H1 (cell line): ENCODE measurements around the gene OSBPL9. TPM values are rescaled to one million over a fixed set of nuclear protein-coding genes. Genes with fewer than 3 reads are reported as not detected.

ENCODE experiments used
- CTCF ChIA-PET: fragments of 300-600 bp; sonication (Branson Sonifier 250); formaldehyde crosslinking; loops from one replicate; lab custom pipeline; 2021; ENCODE audit not compliant: partially characterized antibody; lab: Charles Lee
- POLR2A ChIA-PET: fragments of 300-600 bp; sonication (Branson Sonifier 250); formaldehyde crosslinking; loops from one replicate; lab custom pipeline; 2021; ENCODE audit warnings: inconsistent platforms; ENCODE audit not compliant: partially characterized antibody; lab: Charles Lee
- DNase-seq, 2 experiments: peaks; one replicate each; pipeline versions ENCODE4 v3.0.0 to v3.0.0-alpha.2; 2010 to 2022; ENCODE audit warnings: low spot score in 2 of 2, low read depth in 1 of 2, mixed read lengths in 1 of 2
- FAIRE-seq: peaks from 2 replicates; lab custom pipeline; 2011; peaks lifted over from hg19 to GRCh38; lab: Jason Lieb, UNC
- H2AFZ ChIP-seq: 2 replicates; pipeline ENCODE4 v1.8.1; 2012; ENCODE audit warnings: low read length, inconsistent platforms
- H2AK5ac ChIP-seq: 2 replicates; pipeline ENCODE4 v1.6.1; 2013; ENCODE audit warnings: low read depth, low read length
- H2BK120ac ChIP-seq: replicated peaks from 2 replicates; pipeline ENCODE3; 2013; ENCODE audit warnings: low read depth, low read length, inconsistent platforms
- H2BK12ac ChIP-seq: 2 replicates; pipeline ENCODE4 v1.6.1; 2013; ENCODE audit warnings: low read depth, low read length
- H2BK15ac ChIP-seq: 2 replicates; pipeline ENCODE4 v1.6.1; 2013; ENCODE audit warnings: low read length
- H2BK20ac ChIP-seq: 2 replicates; pipeline ENCODE4 v1.6.1; 2013; ENCODE audit warnings: low read length
- H2BK5ac ChIP-seq: 2 replicates; pipeline ENCODE4 v1.6.1; 2013; ENCODE audit warnings: low read depth, low read length
- H3K14ac ChIP-seq: 2 replicates; pipeline ENCODE4 v1.6.1; 2013; ENCODE audit warnings: inconsistent platforms; ENCODE audit not compliant: insufficient read length
- H3K18ac ChIP-seq: 2 replicates; pipeline ENCODE4 v1.6.1; 2013; ENCODE audit warnings: low read length; ENCODE audit errors: extremely low read depth
- H3K23ac ChIP-seq: 2 replicates; pipeline ENCODE4 v1.6.1; 2013; ENCODE audit warnings: inconsistent platforms; ENCODE audit not compliant: insufficient read length
- H3K23me2 ChIP-seq: 2 replicates; pipeline ENCODE4 v1.6.1; 2013; ENCODE audit warnings: low read depth, low read length
- H3K27ac ChIP-seq: 2 replicates; pipeline ENCODE4 v1.6.1; 2011; ENCODE audit warnings: low read depth, low read length, inconsistent platforms
- H3K27me3 ChIP-seq, 4 experiments: replicated peaks in 1 of 4; 1 replicate in 1 of 4; 2 replicates in 3 of 4; pipeline versions ENCODE4 v1.6.1 to v1.8.1; 2011 to 2013; ENCODE audit warnings: low read length in 3 of 4, mild to moderate bottlenecking in 3 of 4, inconsistent platforms in 2 of 4, mixed read lengths in 2 of 4, moderate library complexity in 1 of 4; ENCODE audit not compliant: control insufficient read depth in 3 of 4, insufficient read depth in 3 of 4; ENCODE audit errors: extremely low read depth in 1 of 4
- H3K36me3 ChIP-seq, 4 experiments: 2 replicates each; pipeline versions ENCODE4 v1.6.1 to v1.8.1; 2011 to 2013; ENCODE audit warnings: mild to moderate bottlenecking in 4 of 4, low read length in 3 of 4, moderate library complexity in 2 of 4, control low read depth in 1 of 4, inconsistent platforms in 1 of 4; ENCODE audit not compliant: insufficient read depth in 4 of 4, control insufficient read depth in 2 of 4
- H3K4ac ChIP-seq: replicated peaks from 2 replicates; pipeline ENCODE3; 2013; ENCODE audit warnings: low read length, low read depth, mixed read lengths, inconsistent platforms; ENCODE audit not compliant: insufficient read length
- H3K4me1 ChIP-seq, 4 experiments: replicated peaks in 1 of 4; 1 replicate in 1 of 4; 2 replicates in 3 of 4; pipeline versions ENCODE4 v1.6.1 to v1.8.1; 2011 to 2013; ENCODE audit warnings: low read length in 3 of 4, inconsistent platforms in 2 of 4, mixed read lengths in 1 of 4; ENCODE audit not compliant: insufficient read depth in 4 of 4, control insufficient read depth in 3 of 4
- H3K4me2 ChIP-seq, 2 experiments: 2 replicates each; pipeline versions ENCODE4 v1.6.1 to v1.8.1; 2011 to 2013; ENCODE audit warnings: low read depth in 2 of 2, low read length in 2 of 2, control low read depth in 1 of 2, inconsistent platforms in 1 of 2, mild to moderate bottlenecking in 1 of 2; ENCODE audit not compliant: insufficient read depth in 1 of 2
- H3K4me3 ChIP-seq, 4 experiments: fragments of 200-600, 300-600 bp in 1 of 4; sonication (generic), shearing (Covaris generic), sonication (Bioruptor Twin) in 1 of 4; 2 replicates each; pipeline versions ENCODE4 v1.5.1 to v1.8.1; 2011 to 2016; ENCODE audit warnings: low read length in 4 of 4, low read depth in 3 of 4, control low read depth in 2 of 4, inconsistent platforms in 2 of 4, mild to moderate bottlenecking in 2 of 4, mixed read lengths in 1 of 4, moderate library complexity in 1 of 4; ENCODE audit not compliant: insufficient read depth in 2 of 4; ENCODE audit errors: extremely low read depth in 1 of 4
- H3K56ac ChIP-seq: replicated peaks from 2 replicates; pipeline ENCODE3; 2013; ENCODE audit warnings: low read depth, mild to moderate bottlenecking, mixed read lengths, low read length, inconsistent platforms; ENCODE audit not compliant: insufficient read length
- H3K79me1 ChIP-seq: 2 replicates; pipeline ENCODE4 v1.6.1; 2013; ENCODE audit warnings: low read depth, low read length, control low read depth
- H3K79me2 ChIP-seq, 2 experiments: 2 replicates each; pipeline versions ENCODE4 v1.6.1 to v1.8.1; 2012 to 2013; ENCODE audit warnings: low read length in 2 of 2, mild to moderate bottlenecking in 2 of 2, inconsistent platforms in 1 of 2; ENCODE audit not compliant: insufficient read depth in 2 of 2, control insufficient read depth in 1 of 2
- H3K9ac ChIP-seq, 4 experiments: replicated peaks in 1 of 4; 1 replicate in 1 of 4; 2 replicates in 3 of 4; pipeline versions ENCODE4 v1.6.1 to v1.8.1; 2011 to 2013; ENCODE audit warnings: low read depth in 3 of 4, low read length in 3 of 4, control low read depth in 2 of 4, mild to moderate bottlenecking in 2 of 4, moderate library complexity in 2 of 4, inconsistent platforms in 1 of 4; ENCODE audit errors: extremely low read depth in 1 of 4
- H3K9me3 ChIP-seq, 2 experiments: 2 replicates each; pipeline versions ENCODE4 v1.6.1 to v1.8.1; 2012 to 2013; ENCODE audit warnings: mild to moderate bottlenecking in 2 of 2, moderate library complexity in 2 of 2, control low read depth in 1 of 2, inconsistent platforms in 1 of 2, low read depth in 1 of 2, low read length in 1 of 2, mixed read lengths in 1 of 2; ENCODE audit not compliant: insufficient read depth in 2 of 2
- H4K20me1 ChIP-seq, 2 experiments: replicated peaks in 1 of 2; 2 replicates each; pipeline versions ENCODE3 to v1.8.1; 2011 to 2013; ENCODE audit warnings: inconsistent platforms in 2 of 2, low read length in 2 of 2, mild to moderate bottlenecking in 1 of 2; ENCODE audit not compliant: insufficient read depth in 2 of 2, control insufficient read depth in 1 of 2
- H4K5ac ChIP-seq: 2 replicates; pipeline ENCODE4 v1.6.1; 2013; ENCODE audit warnings: low read length, low read depth, mixed read lengths, inconsistent platforms; ENCODE audit not compliant: insufficient read length
- H4K8ac ChIP-seq: 2 replicates; pipeline ENCODE4 v1.8.0; 2013; ENCODE audit warnings: mild to moderate bottlenecking, moderate library complexity, low read length, inconsistent platforms; ENCODE audit not compliant: insufficient read depth; ENCODE audit errors: extremely low read depth
- H4K91ac ChIP-seq: replicated peaks from 2 replicates; pipeline ENCODE3; 2013; ENCODE audit warnings: low read length, mixed read lengths, inconsistent platforms; ENCODE audit not compliant: insufficient read length
- EP300 ChIP-seq, 2 experiments: IDR thresholded peaks; 1 replicate in 1 of 2; 2 replicates in 1 of 2; pipeline ENCODE4 v1.6.1; 2011 to 2012; ENCODE audit warnings: low read depth in 2 of 2, low read length in 2 of 2, mild to moderate bottlenecking in 2 of 2, borderline replicate concordance in 1 of 2, inconsistent platforms in 1 of 2, moderate library complexity in 1 of 2
- JUND ChIP-seq: IDR thresholded peaks from 2 replicates; pipeline ENCODE4 v1.6.1; 2011; ENCODE audit warnings: mild to moderate bottlenecking, improper control_type of control experiment, low read length
- POU5F1 ChIP-seq: IDR thresholded peaks from 2 replicates; pipeline ENCODE4 v1.6.1; 2011; ENCODE audit warnings: low read depth, mild to moderate bottlenecking, low read length, moderate library complexity
- RNF2 ChIP-seq: fragments of 200-900, 300-1000 bp; sonication (generic); IDR thresholded peaks from 2 replicates; pipeline ENCODE4 v1.7.1; 2016; ENCODE audit warnings: borderline replicate concordance, low read depth, mild to moderate bottlenecking, antibody characterized with exemption, low read length; ENCODE audit not compliant: poor library complexity, severe bottlenecking; ENCODE audit errors: missing control alignments
- WGBS, 2 experiments: shearing (Covaris generic) in 1 of 2; methylation state at CpG; one replicate each; pipeline versions ENCODE4 v1.1.6 to v1.1.7; 2013 to 2015; ENCODE audit warnings: low lambda C conversion rate in 2 of 2, mixed read lengths in 2 of 2, inconsistent platforms in 1 of 2, low coverage in 1 of 2, missing lambda C conversion rate in 1 of 2; ENCODE audit not compliant: insufficient replicate concordance in 2 of 2, insufficient coverage in 1 of 2, insufficient read length in 1 of 2; ENCODE audit errors: extremely low coverage in 1 of 2, missing lambda C conversion rate in 1 of 2; 5-methylcytosine and 5-hydroxymethylcytosine counted together
- polyA plus RNA-seq, 7 experiments: library from polyadenylated mRNA; depleted of rRNA in 3 of 7; stranded (reverse) in 5 of 7; unstranded in 2 of 7; fragments of >200 nt in 5 of 7; fragments of 200-250 nt in 2 of 7; gene quantifications; 1 replicate in 5 of 7; 2 replicates in 1 of 7; 4 replicates in 1 of 7; pipeline versions ENCODE4 v1.2.1 to v1.2.3, GENCODE V29; 2011 to 2013; ENCODE audit warnings: missing spikeins in 2 of 7, mixed read lengths in 2 of 7
- total RNA-seq: library from RNA; stranded (reverse); fragmentation: NEBNext Ultra II Directional; extraction: Animal tissue kit (Norgen Biotek cat#: 25700); gene quantifications from 2 replicates; pipeline ENCODE4 v1.2.1, GENCODE V29; 2021
- TF ChIP-seq, protein P1 (sequence below): IDR thresholded peaks from 2 replicates; pipeline ENCODE4 v1.6.1; 2011; ENCODE audit warnings: low read length, improper control_type of control experiment

The OSBPL9 gene
- total and polyA plus RNA-seq, 2 of the 8 experiments (the other 6 are each of a cell fraction or from before 2014, with no cell fraction given): 58.2 to 71.6 TPM

DNA sequence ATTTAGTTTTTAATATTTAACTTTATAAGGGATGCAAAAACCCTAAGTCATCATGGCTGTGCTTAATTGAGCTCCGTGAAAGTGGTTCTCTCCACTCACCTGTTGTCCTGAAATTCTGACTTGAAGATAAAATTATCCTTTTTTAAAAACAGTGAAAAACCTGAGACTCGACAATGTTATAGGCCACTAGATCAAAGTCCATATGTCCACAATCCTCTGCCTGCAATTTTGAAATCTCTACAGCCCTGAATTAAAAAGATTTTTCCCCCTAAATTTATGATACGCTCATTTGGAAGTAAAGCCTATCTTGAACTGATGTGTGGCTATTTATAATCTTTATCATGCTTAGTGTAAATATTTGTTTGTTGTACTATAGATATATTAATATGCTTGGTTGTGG, 18.7 kb downstream of the OSBPL9 start:
- H4K5ac ChIP-seq: no peak overlapping the region
- H3K4ac ChIP-seq: no peak overlapping the region
- no peak overlapping the region for H4K8ac ChIP-seq
- H3K9me3 ChIP-seq: no peaks in the 10 kb centered on the region
- no peak overlapping the region for H2BK5ac ChIP-seq
- H4K20me1 ChIP-seq: peaks cover 1 to 4% of the 10 kb centered on the region in 2 experiments
- no peak overlapping the region for H2AK5ac ChIP-seq
- no peak overlapping the region for H3K14ac ChIP-seq
- no peak overlapping the region for H3K9ac ChIP-seq
- H3K4me3 ChIP-seq: no peak overlapping the region
- ChIA-PET POLR2A (no interaction called here), CTCF (interaction anchor here (0.6 kb wide), 2 partner anchors 27 to 86 kb away, joined by 3 read pairs; no protein-coding TSS in a partner anchor)
- H3K4me1 ChIP-seq: no peaks in the 10 kb centered on the region
- TF ChIP-seq RNF2 (no peak), POU5F1 (no peak), EP300 (IDR thresholded peaks at IDR 0.05; ENCODE audit: borderline replicate concordance in 1 of 2, low read depth in 2 of 2, low read length in 2 of 2) (no peak), JUND (no peak)
- TF ChIP-seq, protein P1, sequence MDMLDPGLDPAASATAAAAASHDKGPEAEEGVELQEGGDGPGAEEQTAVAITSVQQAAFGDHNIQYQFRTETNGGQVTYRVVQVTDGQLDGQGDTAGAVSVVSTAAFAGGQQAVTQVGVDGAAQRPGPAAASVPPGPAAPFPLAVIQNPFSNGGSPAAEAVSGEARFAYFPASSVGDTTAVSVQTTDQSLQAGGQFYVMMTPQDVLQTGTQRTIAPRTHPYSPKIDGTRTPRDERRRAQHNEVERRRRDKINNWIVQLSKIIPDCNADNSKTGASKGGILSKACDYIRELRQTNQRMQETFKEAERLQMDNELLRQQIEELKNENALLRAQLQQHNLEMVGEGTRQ: no peak
- no peak overlapping the region for H2BK20ac ChIP-seq
- H3K27ac ChIP-seq: no peak overlapping the region
- H3K4me2 ChIP-seq: no peak overlapping the region
- H3K79me2 ChIP-seq: peaks cover 0 to 5% of the 10 kb centered on the region in 2 experiments; a peak in 1 of 4 replicates
- H3K18ac ChIP-seq: no peak overlapping the region
- no peaks in the 10 kb centered on the region for H3K36me3 ChIP-seq
- H3K79me1 ChIP-seq: no peaks in the 10 kb centered on the region; the same call in 1 of the 2 replicates
- H3K27me3 ChIP-seq: no peaks in the 10 kb centered on the region
- FAIRE-seq (no peak), DNase-seq (no peak)
- H3K56ac ChIP-seq: no peak overlapping the region
- H3K23ac ChIP-seq: no peak overlapping the region
- no peak overlapping the region for H2BK12ac ChIP-seq
- H3K23me2 ChIP-seq: no peaks in the 10 kb centered on the region
- H2AFZ ChIP-seq: no peak overlapping the region
- H2BK120ac ChIP-seq: no peak overlapping the region
- H4K91ac ChIP-seq: no peak overlapping the region
- H2BK15ac ChIP-seq: no peak overlapping the region
- 86% methylated on average over 3 of the region's 3 CpGs; no CpG with 5 or more reads in 1 of the 2 experiments for WGBS, 2 experiments
